C4-2B (cell line): Measurements from ENCODE around the gene GABRB1.

Source experiments
- ZFX ChIP-seq: fragments of 450-650 bp; IDR thresholded peaks from 2 replicates; pipeline ENCODE4 v1.6.1; 2017
- TF ChIP-seq, protein P1 (sequence below): fragments of 450-650 bp; conservative IDR thresholded peaks from 2 replicates; pipeline ENCODE4 v1.5.1; 2017; ENCODE audit warnings: mild to moderate bottlenecking

DNA sequence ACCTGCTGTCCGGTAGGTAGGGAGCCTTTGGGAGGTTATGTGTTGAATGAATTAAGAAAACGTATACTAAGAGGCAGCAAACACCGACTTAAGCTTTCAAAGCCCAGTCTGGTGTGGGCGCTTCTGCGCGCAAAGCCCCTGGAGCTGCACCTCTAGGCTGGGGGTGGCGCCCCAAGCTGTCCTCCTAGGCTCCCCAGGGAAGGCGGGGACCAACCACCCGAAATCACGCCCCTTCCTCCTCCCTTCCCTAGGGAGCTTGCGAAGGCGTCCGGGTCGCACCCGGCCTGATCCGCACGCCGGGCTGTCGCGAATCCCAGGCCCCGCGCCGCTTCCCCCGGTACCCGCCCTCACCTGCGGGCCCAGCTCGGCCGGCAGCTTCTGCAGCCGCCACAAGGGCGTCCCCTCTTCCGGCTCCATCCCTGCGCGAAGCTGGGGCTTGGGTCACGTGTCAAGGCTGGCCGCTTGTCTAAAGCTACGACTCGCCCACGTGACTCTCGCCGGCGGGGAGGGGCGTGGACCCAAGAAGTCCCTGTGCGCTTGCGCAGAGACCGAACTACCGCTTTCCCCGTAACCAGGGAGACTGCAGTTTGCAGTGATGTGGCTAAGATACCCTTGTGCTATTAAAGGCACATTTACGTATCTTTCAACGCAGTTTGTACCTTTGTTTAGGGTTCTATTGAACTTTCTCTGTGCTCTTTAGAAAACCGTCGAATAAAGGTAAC, 432.0 kb downstream of the GABRB1 start, which contains the start of gene COMMD8:
- TF ChIP-seq, protein P1, sequence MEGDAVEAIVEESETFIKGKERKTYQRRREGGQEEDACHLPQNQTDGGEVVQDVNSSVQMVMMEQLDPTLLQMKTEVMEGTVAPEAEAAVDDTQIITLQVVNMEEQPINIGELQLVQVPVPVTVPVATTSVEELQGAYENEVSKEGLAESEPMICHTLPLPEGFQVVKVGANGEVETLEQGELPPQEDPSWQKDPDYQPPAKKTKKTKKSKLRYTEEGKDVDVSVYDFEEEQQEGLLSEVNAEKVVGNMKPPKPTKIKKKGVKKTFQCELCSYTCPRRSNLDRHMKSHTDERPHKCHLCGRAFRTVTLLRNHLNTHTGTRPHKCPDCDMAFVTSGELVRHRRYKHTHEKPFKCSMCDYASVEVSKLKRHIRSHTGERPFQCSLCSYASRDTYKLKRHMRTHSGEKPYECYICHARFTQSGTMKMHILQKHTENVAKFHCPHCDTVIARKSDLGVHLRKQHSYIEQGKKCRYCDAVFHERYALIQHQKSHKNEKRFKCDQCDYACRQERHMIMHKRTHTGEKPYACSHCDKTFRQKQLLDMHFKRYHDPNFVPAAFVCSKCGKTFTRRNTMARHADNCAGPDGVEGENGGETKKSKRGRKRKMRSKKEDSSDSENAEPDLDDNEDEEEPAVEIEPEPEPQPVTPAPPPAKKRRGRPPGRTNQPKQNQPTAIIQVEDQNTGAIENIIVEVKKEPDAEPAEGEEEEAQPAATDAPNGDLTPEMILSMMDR, result no peak; the same call in 1 of the 2 replicates
- no peak for TF ChIP-seq ZFX
